ENCODE data around the gene MRPS24. TPM values are rescaled to one million over a fixed set of nuclear protein-coding genes. Genes with fewer than 3 reads are reported as not detected.

MRPS24 gene
- total and polyA plus RNA-seq, 2 of the 13 experiments (the other 11 are each of a cell fraction or from before 2014, with no cell fraction given): 135 to 162 TPM

- no peak for TF ChIP-seq ZNF234 (CRISPR knock-in tag; conservative IDR thresholded peaks at IDR 0.05)
- TF ChIP-seq ZNF546 (CRISPR knock-in tag; conservative IDR thresholded peaks at IDR 0.05): peak; percentile 61; the same call in 1 of the 2 replicates
- TF ChIP-seq ZFP82 (CRISPR knock-in tag; IDR thresholded peaks at IDR 0.05; ENCODE audit: borderline replicate concordance): peak; percentile 68; the same call in 1 of the 2 replicates
- TF ChIP-seq RBFOX2 (IDR thresholded peaks at IDR 0.05; ENCODE audit: low read depth, low read length): peak; percentile 92
- peak; percentile 38; the same call in 1 of the 2 replicates for TF ChIP-seq HCFC1 (IDR thresholded peaks at IDR 0.05; ENCODE audit: low read depth, low read length)
- TF ChIP-seq ZNF713 (CRISPR knock-in tag; IDR thresholded peaks at IDR 0.05): no peak
- TF ChIP-seq ATAD3A (CRISPR knock-in tag; IDR thresholded peaks at IDR 0.05): no peak
- peak; percentile 67; the same call in 1 of the 2 replicates for TF ChIP-seq KMT2B (CRISPR knock-in tag; IDR thresholded peaks at IDR 0.05)
- TF ChIP-seq HNF1A (IDR thresholded peaks at IDR 0.05; ENCODE audit: low read depth): no peak
- peak; percentile 13; the same call in 1 of the 2 replicates for TF ChIP-seq HNF1A (CRISPR knock-in tag; IDR thresholded peaks at IDR 0.05; ENCODE audit: borderline replicate concordance)
- TF ChIP-seq ZBTB46 (CRISPR knock-in tag; IDR thresholded peaks at IDR 0.05; ENCODE audit: borderline replicate concordance): no peak
- TF ChIP-seq NR3C1 (CRISPR knock-in tag; IDR thresholded peaks at IDR 0.05): no peak
- no peak for TF ChIP-seq SYNCRIP (IDR thresholded peaks at IDR 0.05; ENCODE audit: insufficient read depth, low read depth, low read length)
- TF ChIP-seq FOXC1 (CRISPR knock-in tag; IDR thresholded peaks at IDR 0.05; ENCODE audit: borderline replicate concordance): peak; percentile 59; the same call in 1 of the 2 replicates
- TF ChIP-seq DRAP1 (CRISPR knock-in tag; IDR thresholded peaks at IDR 0.05): peak; percentile 75; the same call in 1 of the 2 replicates
- TF ChIP-seq PHF20 (CRISPR knock-in tag; IDR thresholded peaks at IDR 0.05): peak; percentile 75
- no peak for TF ChIP-seq MBD4 (IDR thresholded peaks at IDR 0.05; ENCODE audit: borderline replicate concordance, low read length)
- no peak for TF ChIP-seq ZNF512 (CRISPR knock-in tag; IDR thresholded peaks at IDR 0.05)
- TF ChIP-seq SCMH1 (CRISPR knock-in tag; IDR thresholded peaks at IDR 0.05; ENCODE audit: borderline replicate concordance): no peak
- TF ChIP-seq RXRB (CRISPR knock-in tag; IDR thresholded peaks at IDR 0.05; ENCODE audit: borderline replicate concordance): peak; percentile 59
- peak; percentile 59; the same call in 1 of the 2 replicates for TF ChIP-seq MXD1 (CRISPR knock-in tag; IDR thresholded peaks at IDR 0.05)
Observed at GRCh38 chr7:43869006-43869866, at the start of gene MRPS24 (continued).

Data from HepG2 (cell line).